ENCODE data around the gene FAM217B. TPM values are rescaled to one million over a fixed set of nuclear protein-coding genes. Genes with fewer than 3 reads are reported as not detected.

Gene FAM217B
- total RNA-seq, 1 donor from 2014 or later, result 5.8 TPM

GRCh38 chr20:59992526-59993084 is 52.4 kb downstream of the FAM217B start:
- H3K4me3 Mint-ChIP-seq, result no peak overlapping the region
- Histone ChIP-seq H3K9ac (no peak overlapping the region), H3K27me3 (no peaks in the 10 kb centered on the region), H3K4me1 (peaks cover 11% of the 10 kb centered on the region), H3K9me3 (ENCODE audit: low read depth) (no peaks in the 10 kb centered on the region), H2AFZ (replicated peaks) (no peak overlapping the region), H3K27ac (no peak overlapping the region), H3K4me3 (no peak overlapping the region), H3F3A (ENCODE audit: low read depth) (no peaks in the 10 kb centered on the region), H4K20me1 (ENCODE audit: low read depth) (no peaks in the 10 kb centered on the region), H3K79me2 (ENCODE audit: low read depth) (no peaks in the 10 kb centered on the region), H3K36me3 (no peaks in the 10 kb centered on the region), H3K4me2 (no peak overlapping the region)
- no peak overlapping the region for H3K27ac Mint-ChIP-seq
- peaks cover 4% of the 10 kb centered on the region for H3K9me3 Mint-ChIP-seq
- no peak for DNase-seq (ENCODE audit: low spot score)
- TF ChIP-seq EZH2 (IDR thresholded peaks at IDR 0.05) (no peak), EZH2phosphoT487 (IDR thresholded peaks at IDR 0.05) (no peak)
- TF ChIP-seq, protein P1, sequence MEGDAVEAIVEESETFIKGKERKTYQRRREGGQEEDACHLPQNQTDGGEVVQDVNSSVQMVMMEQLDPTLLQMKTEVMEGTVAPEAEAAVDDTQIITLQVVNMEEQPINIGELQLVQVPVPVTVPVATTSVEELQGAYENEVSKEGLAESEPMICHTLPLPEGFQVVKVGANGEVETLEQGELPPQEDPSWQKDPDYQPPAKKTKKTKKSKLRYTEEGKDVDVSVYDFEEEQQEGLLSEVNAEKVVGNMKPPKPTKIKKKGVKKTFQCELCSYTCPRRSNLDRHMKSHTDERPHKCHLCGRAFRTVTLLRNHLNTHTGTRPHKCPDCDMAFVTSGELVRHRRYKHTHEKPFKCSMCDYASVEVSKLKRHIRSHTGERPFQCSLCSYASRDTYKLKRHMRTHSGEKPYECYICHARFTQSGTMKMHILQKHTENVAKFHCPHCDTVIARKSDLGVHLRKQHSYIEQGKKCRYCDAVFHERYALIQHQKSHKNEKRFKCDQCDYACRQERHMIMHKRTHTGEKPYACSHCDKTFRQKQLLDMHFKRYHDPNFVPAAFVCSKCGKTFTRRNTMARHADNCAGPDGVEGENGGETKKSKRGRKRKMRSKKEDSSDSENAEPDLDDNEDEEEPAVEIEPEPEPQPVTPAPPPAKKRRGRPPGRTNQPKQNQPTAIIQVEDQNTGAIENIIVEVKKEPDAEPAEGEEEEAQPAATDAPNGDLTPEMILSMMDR (IDR thresholded peaks at IDR 0.05), result no peak
- H3K27me3 Mint-ChIP-seq (ENCODE audit: insufficient read depth, low read depth), result peaks cover 9% of the 10 kb centered on the region
- H3K36me3 Mint-ChIP-seq, result no peaks in the 10 kb centered on the region
- H3K4me1 Mint-ChIP-seq, result peaks cover 8% of the 10 kb centered on the region

GRCh38 chr20:59993736-59994430 is 53.7 kb downstream of the FAM217B start:
- Histone ChIP-seq H3K27me3 (no peaks in the 10 kb centered on the region), H3K9ac (no peak overlapping the region)

DNA sequence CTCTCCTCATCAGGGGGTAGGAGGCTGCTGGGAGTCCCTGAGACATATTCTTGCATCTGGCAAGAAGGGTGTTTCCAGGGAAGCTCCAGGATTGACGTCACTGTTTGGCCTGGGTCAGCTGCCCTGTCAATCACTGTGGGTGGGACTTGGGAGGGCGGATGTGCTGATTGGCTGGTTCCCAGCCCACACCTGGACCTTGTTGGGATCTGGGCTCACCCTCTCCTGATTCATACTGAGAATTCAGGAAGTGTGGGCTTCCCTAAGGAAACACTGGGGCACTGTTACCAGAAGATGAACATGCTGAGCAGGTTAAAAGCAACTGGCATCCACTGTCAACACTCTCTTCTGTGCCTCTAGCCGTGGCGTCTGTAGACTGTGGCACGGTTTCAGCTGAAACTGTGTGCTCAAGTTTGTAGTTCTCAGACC is 54.5 kb downstream of the FAM217B start:
- no peak overlapping the region for H3K27ac Mint-ChIP-seq
- Histone ChIP-seq H3K4me1 (peaks cover 4% of the 10 kb centered on the region), H3K27me3 (no peaks in the 10 kb centered on the region), H3K27ac (no peak overlapping the region), H3K36me3 (no peaks in the 10 kb centered on the region), H3K9ac (no peak overlapping the region), H3K9me3 (ENCODE audit: low read depth) (no peaks in the 10 kb centered on the region), H2AFZ (replicated peaks) (peak overlapping the region; percentile 83), H3K4me2 (peak overlapping the region; percentile 68), H3F3A (ENCODE audit: low read depth) (no peaks in the 10 kb centered on the region), H3K79me2 (ENCODE audit: low read depth) (no peaks in the 10 kb centered on the region), H3K4me3 (peak overlapping the region; percentile 40), H4K20me1 (ENCODE audit: low read depth) (no peaks in the 10 kb centered on the region)
- peaks cover 7% of the 10 kb centered on the region for H3K27me3 Mint-ChIP-seq (ENCODE audit: insufficient read depth, low read depth)
- H3K9me3 Mint-ChIP-seq, result no peaks in the 10 kb centered on the region
- DNase-seq (ENCODE audit: low spot score), result peak; percentile 71
- H3K36me3 Mint-ChIP-seq, result no peaks in the 10 kb centered on the region
- no peak overlapping the region for H3K4me3 Mint-ChIP-seq
- no peak for TF ChIP-seq EZH2 (IDR thresholded peaks at IDR 0.05)
- TF ChIP-seq EZH2phosphoT487 (IDR thresholded peaks at IDR 0.05), result no peak
- TF ChIP-seq, protein P1 (IDR thresholded peaks at IDR 0.05), result no peak
- peaks cover 2% of the 10 kb centered on the region for H3K4me1 Mint-ChIP-seq

More at GRCh38 chr20:59993736-59994430, 53.7 kb downstream of the FAM217B start:
- peaks cover under 1% of the 10 kb centered on the region for H3K9me3 Mint-ChIP-seq
- H3F3A ChIP-seq (ENCODE audit: low read depth), result no peaks in the 10 kb centered on the region
- H3K79me2 ChIP-seq (ENCODE audit: low read depth), result no peaks in the 10 kb centered on the region
- peak overlapping the region; percentile 83 for H2AFZ ChIP-seq (replicated peaks)
- peaks cover 3% of the 10 kb centered on the region for H3K4me1 Mint-ChIP-seq
- H3K27ac ChIP-seq, result no peak overlapping the region
- no peak for TF ChIP-seq EZH2phosphoT487 (IDR thresholded peaks at IDR 0.05)
- no peak for TF ChIP-seq EZH2 (IDR thresholded peaks at IDR 0.05)
- TF ChIP-seq, protein P1 (IDR thresholded peaks at IDR 0.05), result no peak
- peak; percentile 16 for DNase-seq (ENCODE audit: low spot score)
- peak overlapping the region; percentile 68 for H3K4me2 ChIP-seq
- H3K36me3 Mint-ChIP-seq, result no peaks in the 10 kb centered on the region
- H3K36me3 ChIP-seq, result no peaks in the 10 kb centered on the region
- H3K9me3 ChIP-seq (ENCODE audit: low read depth), result no peaks in the 10 kb centered on the region
- H3K27me3 Mint-ChIP-seq (ENCODE audit: insufficient read depth, low read depth), result peaks cover 8% of the 10 kb centered on the region
- H3K4me3 ChIP-seq, result peak overlapping the region; percentile 40
- no peak overlapping the region for H3K27ac Mint-ChIP-seq
- H3K4me3 Mint-ChIP-seq, result no peak overlapping the region
- H4K20me1 ChIP-seq (ENCODE audit: low read depth), result no peaks in the 10 kb centered on the region
- peaks cover 6% of the 10 kb centered on the region for H3K4me1 ChIP-seq

All from neural progenitor cell (in vitro differentiated cells).